Measurements from ENCODE around the gene TNS1.

TNS1 gene

DNA sequence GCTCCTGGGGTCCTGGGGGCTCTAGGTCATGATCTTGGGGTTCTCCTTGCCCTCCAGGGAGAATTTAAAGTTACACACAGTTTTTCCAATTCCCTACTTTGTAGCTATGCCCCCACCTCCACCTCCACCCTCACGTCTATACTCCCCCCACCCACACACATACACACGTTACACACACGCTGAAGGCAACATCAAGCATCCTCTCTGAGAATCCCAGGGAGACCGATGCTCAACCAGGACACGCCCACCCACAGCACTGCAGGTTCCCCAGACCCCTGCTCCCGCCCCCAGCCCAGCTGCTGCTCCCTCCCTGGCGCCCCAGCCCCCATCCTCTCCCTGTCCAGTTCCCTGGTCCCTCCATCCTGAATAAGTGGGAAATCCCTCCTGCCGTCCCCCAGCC is 6.4 kb upstream of the TNS1 start:
- Histone ChIP-seq H3K27me3 (replicated peaks; ENCODE audit: insufficient read depth, low read length) (peaks cover 31% of the 10 kb centered on the region), H2AFZ (ENCODE audit: low read length) (no peak overlapping the region), H3K79me2 (ENCODE audit: low read length) (no peaks in the 10 kb centered on the region), H3K9me3 (replicated peaks; ENCODE audit: insufficient read depth, low read length) (no peaks in the 10 kb centered on the region), H3K36me3 (replicated peaks; ENCODE audit: insufficient read depth, low read length) (no peaks in the 10 kb centered on the region), H3K27ac (ENCODE audit: low read length) (no peak overlapping the region), H3K4me1 (ENCODE audit: low read length) (no peaks in the 10 kb centered on the region), H3F3A (ENCODE audit: insufficient read depth, low read length) (no peaks in the 10 kb centered on the region), H3K9me2 (replicated peaks; ENCODE audit: insufficient read depth, low read length) (no peaks in the 10 kb centered on the region), H3K9ac (ENCODE audit: low read length) (no peak overlapping the region), H3K4me2 (ENCODE audit: low read depth, low read length) (no peak overlapping the region), H3K4me3 (ENCODE audit: low read length) (no peak overlapping the region), H4K20me1 (ENCODE audit: insufficient read depth, low read length) (no peaks in the 10 kb centered on the region)
- TF ChIP-seq EZH2phosphoT487 (IDR thresholded peaks at IDR 0.05; ENCODE audit: low read length), result no peak
- no peak for TF ChIP-seq EZH2 (optimal IDR thresholded peaks at IDR 0.05; ENCODE audit: low read depth, low read length)
- TF ChIP-seq, protein P1, sequence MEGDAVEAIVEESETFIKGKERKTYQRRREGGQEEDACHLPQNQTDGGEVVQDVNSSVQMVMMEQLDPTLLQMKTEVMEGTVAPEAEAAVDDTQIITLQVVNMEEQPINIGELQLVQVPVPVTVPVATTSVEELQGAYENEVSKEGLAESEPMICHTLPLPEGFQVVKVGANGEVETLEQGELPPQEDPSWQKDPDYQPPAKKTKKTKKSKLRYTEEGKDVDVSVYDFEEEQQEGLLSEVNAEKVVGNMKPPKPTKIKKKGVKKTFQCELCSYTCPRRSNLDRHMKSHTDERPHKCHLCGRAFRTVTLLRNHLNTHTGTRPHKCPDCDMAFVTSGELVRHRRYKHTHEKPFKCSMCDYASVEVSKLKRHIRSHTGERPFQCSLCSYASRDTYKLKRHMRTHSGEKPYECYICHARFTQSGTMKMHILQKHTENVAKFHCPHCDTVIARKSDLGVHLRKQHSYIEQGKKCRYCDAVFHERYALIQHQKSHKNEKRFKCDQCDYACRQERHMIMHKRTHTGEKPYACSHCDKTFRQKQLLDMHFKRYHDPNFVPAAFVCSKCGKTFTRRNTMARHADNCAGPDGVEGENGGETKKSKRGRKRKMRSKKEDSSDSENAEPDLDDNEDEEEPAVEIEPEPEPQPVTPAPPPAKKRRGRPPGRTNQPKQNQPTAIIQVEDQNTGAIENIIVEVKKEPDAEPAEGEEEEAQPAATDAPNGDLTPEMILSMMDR (IDR thresholded peaks at IDR 0.05; ENCODE audit: low read length), result no peak
- DNase-seq, result no peak

DNA sequence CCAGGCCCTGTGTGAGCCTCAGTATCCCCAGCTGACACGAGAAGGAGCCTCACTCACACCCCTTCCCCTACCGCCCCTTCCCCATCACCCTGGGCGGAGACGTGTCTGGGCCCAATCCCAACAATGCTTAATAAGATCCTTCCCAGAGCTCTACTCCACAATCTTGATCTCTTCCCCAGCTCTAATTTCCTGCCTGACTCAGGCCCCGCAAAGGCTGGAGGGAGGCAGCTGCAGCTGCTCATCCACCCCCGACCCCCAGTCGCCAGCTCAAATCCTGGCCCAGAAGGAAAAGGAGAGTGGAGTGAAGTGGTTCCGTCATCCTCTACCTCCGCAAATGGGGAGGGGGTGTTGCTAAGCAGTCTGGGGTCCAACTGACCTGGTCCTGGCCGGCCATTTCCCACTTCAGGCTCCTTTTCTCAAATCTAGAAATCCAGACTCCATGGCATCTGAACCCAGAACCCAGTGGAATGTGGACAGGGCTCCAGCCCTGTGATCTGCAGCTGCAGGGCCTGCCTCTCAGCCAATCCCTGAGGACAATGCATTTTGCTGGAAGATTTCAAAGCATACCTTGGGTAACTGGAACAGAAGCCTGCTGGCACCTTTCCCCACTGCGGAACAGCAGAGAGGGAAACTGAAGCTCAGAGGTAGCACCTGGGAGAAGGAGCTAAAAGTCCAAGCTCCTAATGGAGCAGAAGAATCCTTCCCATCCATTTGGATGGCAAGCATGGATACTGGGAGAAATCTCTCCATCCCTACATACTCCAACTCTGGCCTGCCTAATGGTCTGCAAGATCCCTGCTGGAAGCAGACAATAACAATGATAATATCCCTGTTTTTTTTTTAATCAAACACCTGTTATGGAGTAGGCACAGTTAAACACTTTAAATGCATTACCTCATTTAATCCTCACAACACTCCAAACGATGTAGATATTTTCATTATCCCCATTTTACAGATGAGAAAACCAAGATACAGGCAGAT is 5.6 kb upstream of the TNS1 start:
- Histone ChIP-seq H3K27ac (ENCODE audit: low read length) (no peak overlapping the region), H3K36me3 (replicated peaks; ENCODE audit: insufficient read depth, low read length) (no peaks in the 10 kb centered on the region), H3K27me3 (replicated peaks; ENCODE audit: insufficient read depth, low read length) (peaks cover 31% of the 10 kb centered on the region), H3K9ac (ENCODE audit: low read length) (no peak overlapping the region), H3K4me1 (ENCODE audit: low read length) (no peaks in the 10 kb centered on the region), H2AFZ (ENCODE audit: low read length) (no peak overlapping the region), H4K20me1 (ENCODE audit: insufficient read depth, low read length) (no peaks in the 10 kb centered on the region), H3K79me2 (ENCODE audit: low read length) (no peaks in the 10 kb centered on the region), H3K4me2 (ENCODE audit: low read depth, low read length) (no peak overlapping the region), H3K9me2 (replicated peaks; ENCODE audit: insufficient read depth, low read length) (no peaks in the 10 kb centered on the region), H3F3A (ENCODE audit: insufficient read depth, low read length) (no peaks in the 10 kb centered on the region), H3K9me3 (replicated peaks; ENCODE audit: insufficient read depth, low read length) (no peaks in the 10 kb centered on the region), H3K4me3 (ENCODE audit: low read length) (no peak overlapping the region)
- no peak for DNase-seq
- TF ChIP-seq EZH2 (optimal IDR thresholded peaks at IDR 0.05; ENCODE audit: low read depth, low read length) (no peak), EZH2phosphoT487 (IDR thresholded peaks at IDR 0.05; ENCODE audit: low read length) (no peak)
- TF ChIP-seq, protein P1 (IDR thresholded peaks at IDR 0.05; ENCODE audit: low read length), result no peak

DNA sequence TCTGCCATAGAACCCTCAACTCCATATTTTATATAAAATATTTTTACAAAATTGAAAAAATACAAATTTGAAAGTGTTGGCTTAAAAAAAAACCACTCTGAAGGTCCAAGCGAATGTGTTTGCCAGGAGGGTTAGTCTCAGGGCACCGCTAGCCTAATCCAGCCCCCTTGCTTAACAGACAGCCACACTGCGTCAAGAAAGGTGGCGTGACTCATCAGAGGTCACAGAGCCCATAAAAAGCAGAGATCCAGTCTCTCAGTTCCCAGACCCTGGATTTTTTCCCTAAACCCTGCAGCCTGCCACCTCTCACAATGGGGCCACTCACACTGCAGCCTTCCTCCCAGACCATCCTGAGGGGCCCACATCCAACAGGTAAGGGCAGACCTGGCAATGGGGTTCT is 3.9 kb upstream of the TNS1 start:
- Histone ChIP-seq H3K4me2 (ENCODE audit: low read depth, low read length) (no peak overlapping the region), H4K20me1 (ENCODE audit: insufficient read depth, low read length) (no peaks in the 10 kb centered on the region), H3K79me2 (ENCODE audit: low read length) (no peaks in the 10 kb centered on the region), H3K9me2 (replicated peaks; ENCODE audit: insufficient read depth, low read length) (no peaks in the 10 kb centered on the region), H3F3A (ENCODE audit: insufficient read depth, low read length) (no peaks in the 10 kb centered on the region), H3K4me1 (ENCODE audit: low read length) (no peaks in the 10 kb centered on the region), H3K9me3 (replicated peaks; ENCODE audit: insufficient read depth, low read length) (no peaks in the 10 kb centered on the region), H3K9ac (ENCODE audit: low read length) (no peak overlapping the region), H3K4me3 (ENCODE audit: low read length) (no peak overlapping the region), H3K36me3 (replicated peaks; ENCODE audit: insufficient read depth, low read length) (no peaks in the 10 kb centered on the region), H2AFZ (ENCODE audit: low read length) (no peak overlapping the region), H3K27me3 (replicated peaks; ENCODE audit: insufficient read depth, low read length) (peaks cover 21% of the 10 kb centered on the region), H3K27ac (ENCODE audit: low read length) (no peak overlapping the region)
- TF ChIP-seq, protein P1 (IDR thresholded peaks at IDR 0.05; ENCODE audit: low read length), result no peak
- TF ChIP-seq EZH2phosphoT487 (IDR thresholded peaks at IDR 0.05; ENCODE audit: low read length) (no peak), EZH2 (optimal IDR thresholded peaks at IDR 0.05; ENCODE audit: low read depth, low read length) (no peak)
- DNase-seq, result no peak

All from MM.1S (cell line).